Pancreas (tissue), 10 donors: ENCODE data around the gene F12. TPM values are rescaled to one million over a fixed set of nuclear protein-coding genes. Genes with fewer than 3 reads are reported as not detected.

Experiments
- ATAC-seq, 4 donors: fragments of 200-7000 bp; cut with Tn5 transposase; one replicate each; pipeline versions ENCODE4 v1.8.0 to v1.9.1; 2020; ENCODE audit warnings: mild to moderate bottlenecking in 4 of 4, moderate library complexity in 4 of 4
- DNase-seq, 6 donors: peaks; one replicate each; pipeline ENCODE4 v3.0.0-alpha.2; 2020
- FAIRE-seq: peaks from 2 replicates; lab custom pipeline; 2012; peaks lifted over from hg19 to GRCh38; lab: Jason Lieb, UNC
- H3K27ac ChIP-seq, 4 donors: fragments of 200-600 bp; sonication (generic); 1 replicate in 3 of 4; 2 replicates in 1 of 4; pipeline versions ENCODE4 v1.5.0 to v1.8.0; 2020
- H3K27me3 ChIP-seq, 4 donors: fragments of 200-600 bp; one replicate each; pipeline ENCODE4 v1.8.0; 2021
- H3K36me3 ChIP-seq, 3 donors: fragments of 200-600 bp; sonication (generic) in 1 of 3; one replicate each; pipeline versions ENCODE4 v1.5.0 to v1.8.0; 2020 to 2021
- H3K4me1 ChIP-seq, 3 donors: fragments of 200-600 bp; one replicate each; pipeline ENCODE4 v1.8.0; 2021
- H3K4me3 ChIP-seq, 4 donors: fragments of 200-600 bp; sonication (generic) in 2 of 4; one replicate each; pipeline versions ENCODE4 v1.5.0 to v1.8.0; 2020 to 2021
- H3K9me3 ChIP-seq, 4 donors: fragments of 200-600 bp; one replicate each; pipeline ENCODE4 v1.8.0; 2021
- CTCF ChIP-seq, 4 donors: fragments of 200-600 bp; sonication (generic) in 3 of 4; IDR thresholded peaks; one replicate each; pipeline versions ENCODE4 v1.5.0 to v1.8.0; 2021; ENCODE audit warnings: antibody characterized with exemption in 4 of 4
- WGBS, 2 donors: extraction: QIAGEN DNeasy Blood & Tissue Kit; methylation state at CpG; one replicate each; pipeline ENCODE4 v1.1.7; 2013; 5-methylcytosine and 5-hydroxymethylcytosine counted together
- intact Hi-C, 3 donors: fragments of 100-400 bp; cut with DNase I; formaldehyde crosslinking; loops; one replicate each; pipeline versions ENCODE4 v1.11.1 to v1.14.2; 2022
- polyA plus RNA-seq, 2 donors: library from polyadenylated mRNA; stranded (reverse); fragments of 200-250 nt; gene quantifications; one replicate each; pipeline ENCODE4 v1.2.3, GENCODE V29; 2013
- total RNA-seq, 6 donors: library from RNA; stranded (reverse); fragmentation: NEBNext Ultra II Directional in 4 of 6; extraction: Animal tissue kit (Norgen Biotek cat#: 25700) in 4 of 6; gene quantifications; one replicate each; pipeline versions ENCODE4 v1.2.1 to v1.2.4, GENCODE V29; 2021 to 2023
- donor health status: healthy with polysubstance abuse.
- donor health status: DM: no; HTN: no; CAD: no; lungs with moderate emphysema.
- donor health status: DM: no; HTN: no; CAD: no.
- donor health status: control.
- donor health status: control.
- donor health status: Bipolar disorder and iron deficiency.
- donor health status: DM: yes; HTN: yes; CAD: no.
- donor health status: DM: no; HTN: no; CAD: no.
- donor health status: DM: no; HTN: no; CAD: no.
- donor health status: DM: yes; HTN: yes; CAD: no.

Gene F12
- total and polyA plus RNA-seq, 8 donors: 0.83 to 2.6 (median 1.8) TPM

- no peaks in the 10 kb centered on the region for H3K36me3 ChIP-seq
- intact Hi-C loops: loop anchor here in 1 of 3 donors (10.0 kb wide), 1 partner anchor 68 kb away; the partner anchor contains the start of gene MXD3
- WGBS, 2 donors: 81 to 86% methylated on average over 9 of the region's 9 CpGs
- no peak for DNase-seq
- no peak for ATAC-seq
- H3K27ac ChIP-seq: no peak overlapping the region
- no peaks in the 10 kb centered on the region for H3K27me3 ChIP-seq
- H3K4me3 ChIP-seq: no peak overlapping the region
- no peaks in the 10 kb centered on the region for H3K4me1 ChIP-seq
- no peak for TF ChIP-seq CTCF (IDR thresholded peaks at IDR 0.05)
- no peak for FAIRE-seq
- no peaks in the 10 kb centered on the region for H3K9me3 ChIP-seq
These were observed 26.2 kb downstream of the F12 start for GRCh38 chr5:177383181-177383580.

- Histone ChIP-seq H3K27me3 (no peaks in the 10 kb centered on the region), H3K36me3 (no peaks in the 10 kb centered on the region), H3K4me3 (no peak overlapping the region), H3K9me3 (no peaks in the 10 kb centered on the region), H3K4me1 (no peaks in the 10 kb centered on the region), H3K27ac (no peak overlapping the region)
- WGBS, 2 donors: 27 to 29% methylated on average over 11 of the region's 11 CpGs
- DNase-seq (peak in 3 of 6 donors; percentile 52 to 66 (median 63)), FAIRE-seq (no peak), ATAC-seq (peak; percentile 76 to 90 (median 84))
- intact Hi-C loops: loop anchor here in 1 of 3 donors (10.0 kb wide), 1 partner anchor 68 kb away; the partner anchor contains the start of gene MXD3
- peak in 1 of 4 donors; percentile 7 for TF ChIP-seq CTCF (IDR thresholded peaks at IDR 0.05)
These were observed 26.8 kb downstream of the F12 start for GRCh38 chr5:177382423-177383029.

GRCh38 chr5:177380805-177381126 is 28.6 kb downstream of the F12 start:
- intact Hi-C loops: loop anchor here in 1 of 3 donors (10.0 kb wide), 1 partner anchor 66 kb away; the partner anchor contains the start of gene MXD3

GRCh38 chr5:177378884-177379883 is 30.2 kb downstream of the F12 start:
- H3K4me3 ChIP-seq: no peak overlapping the region
- no peak for FAIRE-seq

More at GRCh38 chr5:177380805-177381126, 28.6 kb downstream of the F12 start:
- 91 to 95% methylated on average over 6 of the region's 6 CpGs for WGBS, 2 donors
- TF ChIP-seq CTCF (IDR thresholded peaks at IDR 0.05): no peak
- no peaks in the 10 kb centered on the region for H3K36me3 ChIP-seq
- H3K27ac ChIP-seq: no peak overlapping the region
- FAIRE-seq (no peak), DNase-seq (no peak), ATAC-seq (no peak)
- H3K4me3 ChIP-seq: no peak overlapping the region
- no peaks in the 10 kb centered on the region for H3K27me3 ChIP-seq
- H3K4me1 ChIP-seq: no peaks in the 10 kb centered on the region
- H3K9me3 ChIP-seq: no peaks in the 10 kb centered on the region

More at GRCh38 chr5:177378884-177379883, 30.2 kb downstream of the F12 start:
- Histone ChIP-seq H3K9me3 (no peaks in the 10 kb centered on the region), H3K27ac (peak overlapping the region in 1 of 4 donors; percentile 23), H3K4me1 (no peaks in the 10 kb centered on the region), H3K36me3 (no peaks in the 10 kb centered on the region), H3K27me3 (no peaks in the 10 kb centered on the region)
- no peak for TF ChIP-seq CTCF (IDR thresholded peaks at IDR 0.05)
- DNase-seq (no peak), ATAC-seq (peak in 3 of 4 donors; percentile 40 to 52 (median 42))
- intact Hi-C loops: no loop called here
- 70 to 73% methylated on average over 15 of the region's 15 CpGs for WGBS, 2 donors
